Activated naive CD8-positive, alpha-beta T cell treated with anti-CD3 and anti-CD28 coated beads for 36 hours (primary cell): ENCODE results near the gene AMY2A. TPM values are rescaled to one million over a fixed set of nuclear protein-coding genes. Genes with fewer than 3 reads are reported as not detected.

Source experiments
- total RNA-seq, 2 experiments: library from RNA; stranded (reverse); gene quantifications; one replicate each; pipeline ENCODE4 v1.2.3, GENCODE V29; 2021

AMY2A gene
- total RNA-seq, 2 experiments from 2014 or later: not detected

Other genes starting within 250 kb of the AMY2A start
- 10 to 100 TPM; 17.8 to 18.0 TPM for gene RNPC3, start 91.7 kb upstream of the AMY2A start, total RNA-seq
- gene AMY2B, start 45.8 kb upstream of the AMY2A start, total RNA-seq: 1 to 10 TPM; 4.6 to 5.3 TPM
- not detected for gene AMY1A, start 38.3 kb downstream of the AMY2A start, total RNA-seq
- gene AMY1B, start 78.8 kb downstream of the AMY2A start, total RNA-seq: not detected
- gene AMY1C, start 132.5 kb downstream of the AMY2A start, total RNA-seq: not detected